ENCODE data around the gene USP54.

Gene USP54

GRCh38 chr10:73480158-73480557 lies 111.0 kb downstream of the USP54 start:
- Histone ChIP-seq H3K4me1 (ENCODE audit: control insufficient read depth in 2 of 2, insufficient read depth in 2 of 2, low read length in 2 of 2) (no peaks in the 10 kb centered on the region), H3K9ac (ENCODE audit: low read depth in 1 of 2, low read length in 2 of 2) (no peak overlapping the region), H3K27me3 (ENCODE audit: control insufficient read depth in 2 of 2, insufficient read depth in 2 of 2, low read length in 2 of 2) (no peaks in the 10 kb centered on the region), H3K4me3 (ENCODE audit: low read length in 2 of 2) (no peak overlapping the region), H3K9me3 (ENCODE audit: control insufficient read depth in 2 of 2, low read length in 2 of 2) (no peaks in the 10 kb centered on the region), H3K36me3 (ENCODE audit: control insufficient read depth in 2 of 2, insufficient read depth in 2 of 2, low read length in 2 of 2) (peaks cover 24 to 25% of the 10 kb centered on the region in 2 donors), H3K27ac (ENCODE audit: low read depth in 2 of 2, low read length in 2 of 2) (no peak overlapping the region)

- no peaks in the 10 kb centered on the region for H3K9me3 ChIP-seq (ENCODE audit: control insufficient read depth in 2 of 2, low read length in 2 of 2)
- H3K9ac ChIP-seq (ENCODE audit: low read depth in 1 of 2, low read length in 2 of 2) = no peak overlapping the region
- H3K4me3 ChIP-seq (ENCODE audit: low read length in 2 of 2) = no peak overlapping the region
- H3K4me1 ChIP-seq (ENCODE audit: control insufficient read depth in 2 of 2, insufficient read depth in 2 of 2, low read length in 2 of 2) = no peaks in the 10 kb centered on the region
- no peaks in the 10 kb centered on the region for H3K27me3 ChIP-seq (ENCODE audit: control insufficient read depth in 2 of 2, insufficient read depth in 2 of 2, low read length in 2 of 2)
- no peak overlapping the region for H3K27ac ChIP-seq (ENCODE audit: low read depth in 2 of 2, low read length in 2 of 2)
- peaks cover 25 to 34% of the 10 kb centered on the region in 2 donors for H3K36me3 ChIP-seq (ENCODE audit: control insufficient read depth in 2 of 2, insufficient read depth in 2 of 2, low read length in 2 of 2)
These were observed 112.5 kb downstream of the USP54 start for GRCh38 chr10:73478636-73479035.

GRCh38 chr10:73471226-73471625 lies 119.9 kb downstream of the USP54 start:
- Histone ChIP-seq H3K27me3 (ENCODE audit: control insufficient read depth in 2 of 2, insufficient read depth in 2 of 2, low read length in 2 of 2) (no peaks in the 10 kb centered on the region), H3K9me3 (ENCODE audit: control insufficient read depth in 2 of 2, low read length in 2 of 2) (no peaks in the 10 kb centered on the region), H3K9ac (ENCODE audit: low read depth in 1 of 2, low read length in 2 of 2) (no peak overlapping the region), H3K4me3 (ENCODE audit: low read length in 2 of 2) (no peak overlapping the region), H3K36me3 (ENCODE audit: control insufficient read depth in 2 of 2, insufficient read depth in 2 of 2, low read length in 2 of 2) (peaks cover 35 to 59% of the 10 kb centered on the region in 2 donors), H3K27ac (ENCODE audit: low read depth in 2 of 2, low read length in 2 of 2) (no peak overlapping the region), H3K4me1 (ENCODE audit: control insufficient read depth in 2 of 2, insufficient read depth in 2 of 2, low read length in 2 of 2) (no peaks in the 10 kb centered on the region)

- H3K36me3 ChIP-seq (ENCODE audit: control insufficient read depth in 2 of 2, insufficient read depth in 2 of 2, low read length in 2 of 2) = peaks cover 39 to 49% of the 10 kb centered on the region in 2 donors
- H3K9ac ChIP-seq (ENCODE audit: low read depth in 1 of 2, low read length in 2 of 2) = no peak overlapping the region
- H3K9me3 ChIP-seq (ENCODE audit: control insufficient read depth in 2 of 2, low read length in 2 of 2) = no peaks in the 10 kb centered on the region
- no peak overlapping the region for H3K27ac ChIP-seq (ENCODE audit: low read depth in 2 of 2, low read length in 2 of 2)
- H3K4me3 ChIP-seq (ENCODE audit: low read length in 2 of 2) = no peak overlapping the region
- H3K27me3 ChIP-seq (ENCODE audit: control insufficient read depth in 2 of 2, insufficient read depth in 2 of 2, low read length in 2 of 2) = no peaks in the 10 kb centered on the region
- no peaks in the 10 kb centered on the region for H3K4me1 ChIP-seq (ENCODE audit: control insufficient read depth in 2 of 2, insufficient read depth in 2 of 2, low read length in 2 of 2)
These were observed 121.6 kb downstream of the USP54 start for GRCh38 chr10:73469579-73469978.

GRCh38 chr10:73467206-73467605 lies 123.9 kb downstream of the USP54 start:
- Histone ChIP-seq H3K4me1 (ENCODE audit: control insufficient read depth in 2 of 2, insufficient read depth in 2 of 2, low read length in 2 of 2) (no peaks in the 10 kb centered on the region), H3K27ac (ENCODE audit: low read depth in 2 of 2, low read length in 2 of 2) (no peak overlapping the region), H3K9ac (ENCODE audit: low read depth in 1 of 2, low read length in 2 of 2) (no peak overlapping the region), H3K27me3 (ENCODE audit: control insufficient read depth in 2 of 2, insufficient read depth in 2 of 2, low read length in 2 of 2) (no peaks in the 10 kb centered on the region), H3K9me3 (ENCODE audit: control insufficient read depth in 2 of 2, low read length in 2 of 2) (no peaks in the 10 kb centered on the region), H3K36me3 (ENCODE audit: control insufficient read depth in 2 of 2, insufficient read depth in 2 of 2, low read length in 2 of 2) (peaks cover 34 to 35% of the 10 kb centered on the region in 2 donors), H3K4me3 (ENCODE audit: low read length in 2 of 2) (no peak overlapping the region)

GRCh38 chr10:73465978-73466726 lies 125.0 kb downstream of the USP54 start:
- no peaks in the 10 kb centered on the region for H3K4me1 ChIP-seq (ENCODE audit: control insufficient read depth in 2 of 2, insufficient read depth in 2 of 2, low read length in 2 of 2)
- peaks cover 32 to 34% of the 10 kb centered on the region in 2 donors for H3K36me3 ChIP-seq (ENCODE audit: control insufficient read depth in 2 of 2, insufficient read depth in 2 of 2, low read length in 2 of 2)
- H3K27me3 ChIP-seq (ENCODE audit: control insufficient read depth in 2 of 2, insufficient read depth in 2 of 2, low read length in 2 of 2) = no peaks in the 10 kb centered on the region
- no peak overlapping the region for H3K27ac ChIP-seq (ENCODE audit: low read depth in 2 of 2, low read length in 2 of 2)
- H3K9me3 ChIP-seq (ENCODE audit: control insufficient read depth in 2 of 2, low read length in 2 of 2) = no peaks in the 10 kb centered on the region
- no peak overlapping the region for H3K4me3 ChIP-seq (ENCODE audit: low read length in 2 of 2)
- H3K9ac ChIP-seq (ENCODE audit: low read depth in 1 of 2, low read length in 2 of 2) = no peak overlapping the region

- H3K4me1 ChIP-seq (ENCODE audit: control insufficient read depth in 2 of 2, insufficient read depth in 2 of 2, low read length in 2 of 2) = peaks cover 4 to 7% of the 10 kb centered on the region in 2 donors
- H3K4me3 ChIP-seq (ENCODE audit: low read length in 2 of 2) = no peak overlapping the region
- H3K36me3 ChIP-seq (ENCODE audit: control insufficient read depth in 2 of 2, insufficient read depth in 2 of 2, low read length in 2 of 2) = peaks cover 1 to 7% of the 10 kb centered on the region in 2 donors
- no peak overlapping the region for H3K9ac ChIP-seq (ENCODE audit: low read depth in 1 of 2, low read length in 2 of 2)
- no peaks in the 10 kb centered on the region for H3K9me3 ChIP-seq (ENCODE audit: control insufficient read depth in 2 of 2, low read length in 2 of 2)
- no peak overlapping the region for H3K27ac ChIP-seq (ENCODE audit: low read depth in 2 of 2, low read length in 2 of 2)
- no peaks in the 10 kb centered on the region for H3K27me3 ChIP-seq (ENCODE audit: control insufficient read depth in 2 of 2, insufficient read depth in 2 of 2, low read length in 2 of 2)
These were observed 130.2 kb downstream of the USP54 start for GRCh38 chr10:73460897-73461296.

GRCh38 chr10:73459683-73460314 lies 131.3 kb downstream of the USP54 start:
- H3K27ac ChIP-seq (ENCODE audit: low read depth in 2 of 2, low read length in 2 of 2) = no peak overlapping the region
- peaks cover 4 to 7% of the 10 kb centered on the region in 2 donors for H3K4me1 ChIP-seq (ENCODE audit: control insufficient read depth in 2 of 2, insufficient read depth in 2 of 2, low read length in 2 of 2)
- H3K36me3 ChIP-seq (ENCODE audit: control insufficient read depth in 2 of 2, insufficient read depth in 2 of 2, low read length in 2 of 2) = peaks cover 0 to 3% of the 10 kb centered on the region in 2 donors
- H3K4me3 ChIP-seq (ENCODE audit: low read length in 2 of 2) = peak overlapping the region in 1 of 2 donors; percentile 26
- H3K27me3 ChIP-seq (ENCODE audit: control insufficient read depth in 2 of 2, insufficient read depth in 2 of 2, low read length in 2 of 2) = no peaks in the 10 kb centered on the region
- no peaks in the 10 kb centered on the region for H3K9me3 ChIP-seq (ENCODE audit: control insufficient read depth in 2 of 2, low read length in 2 of 2)
- H3K9ac ChIP-seq (ENCODE audit: low read depth in 1 of 2, low read length in 2 of 2) = no peak overlapping the region

GRCh38 chr10:73456187-73456890 lies 134.8 kb downstream of the USP54 start:
- Histone ChIP-seq H3K4me1 (ENCODE audit: control insufficient read depth in 2 of 2, insufficient read depth in 2 of 2, low read length in 2 of 2) (peaks cover 4 to 7% of the 10 kb centered on the region in 2 donors), H3K4me3 (ENCODE audit: low read length in 2 of 2) (no peak overlapping the region), H3K27me3 (ENCODE audit: control insufficient read depth in 2 of 2, insufficient read depth in 2 of 2, low read length in 2 of 2) (no peaks in the 10 kb centered on the region), H3K9ac (ENCODE audit: low read depth in 1 of 2, low read length in 2 of 2) (no peak overlapping the region), H3K9me3 (ENCODE audit: control insufficient read depth in 2 of 2, low read length in 2 of 2) (no peaks in the 10 kb centered on the region), H3K27ac (ENCODE audit: low read depth in 2 of 2, low read length in 2 of 2) (no peak overlapping the region), H3K36me3 (ENCODE audit: control insufficient read depth in 2 of 2, insufficient read depth in 2 of 2, low read length in 2 of 2) (peaks cover 0 to 5% of the 10 kb centered on the region in 2 donors)

- Histone ChIP-seq H3K4me3 (ENCODE audit: low read length in 2 of 2) (no peak overlapping the region), H3K9ac (ENCODE audit: low read depth in 1 of 2, low read length in 2 of 2) (no peak overlapping the region), H3K36me3 (ENCODE audit: control insufficient read depth in 2 of 2, insufficient read depth in 2 of 2, low read length in 2 of 2) (peaks cover 7 to 14% of the 10 kb centered on the region in 2 donors), H3K27ac (ENCODE audit: low read depth in 2 of 2, low read length in 2 of 2) (no peak overlapping the region), H3K9me3 (ENCODE audit: control insufficient read depth in 2 of 2, low read length in 2 of 2) (no peaks in the 10 kb centered on the region), H3K4me1 (ENCODE audit: control insufficient read depth in 2 of 2, insufficient read depth in 2 of 2, low read length in 2 of 2) (no peaks in the 10 kb centered on the region), H3K27me3 (ENCODE audit: control insufficient read depth in 2 of 2, insufficient read depth in 2 of 2, low read length in 2 of 2) (no peaks in the 10 kb centered on the region)
These were observed 142.0 kb downstream of the USP54 start for GRCh38 chr10:73449113-73449512.
